Coronary artery (tissue), 2 donors: ENCODE measurements around the gene NRDE2.

Experiments
- DNase-seq: peaks from one replicate; pipeline ENCODE4 v3.0.0-alpha.2; 2017; ENCODE audit warnings: low spot score
- H3K27ac ChIP-seq, 2 donors: fragments of 200-600 bp; sonication (generic); one replicate each; pipeline ENCODE4 v1.5.1; 2016 to 2019
- H3K4me3 ChIP-seq: fragments of 200-600 bp; sonication (generic); 2 replicates; pipeline ENCODE4 v1.5.1; 2016; ENCODE audit warnings: mild to moderate bottlenecking, moderate library complexity
- CTCF ChIP-seq: fragments of 200-600 bp; sonication (generic); IDR thresholded peaks from one replicate; pipeline ENCODE4 v1.5.1; 2019; ENCODE audit warnings: antibody characterized with exemption

Gene NRDE2

GRCh38 chr14:90321891-90322290, 9.8 kb downstream of the NRDE2 start:
- no peak for TF ChIP-seq CTCF
- DNase-seq = no peak
- Histone ChIP-seq H3K27ac (no peak overlapping the region), H3K4me3 (no peak overlapping the region)

- DNase-seq = no peak
- TF ChIP-seq CTCF = no peak
Measured at GRCh38 chr14:90319634-90320541, 11.9 kb downstream of the NRDE2 start.

GRCh38 chr14:90319173-90319572, 12.6 kb downstream of the NRDE2 start:
- no peak for TF ChIP-seq CTCF
- Histone ChIP-seq H3K27ac (no peak overlapping the region), H3K4me3 (no peak overlapping the region)
- DNase-seq = no peak

More at GRCh38 chr14:90319634-90320541, 11.9 kb downstream of the NRDE2 start:
- no peak overlapping the region for H3K4me3 ChIP-seq
- H3K27ac ChIP-seq = no peak overlapping the region

GRCh38 chr14:90318016-90318415, 13.7 kb downstream of the NRDE2 start:
- no peak for DNase-seq
- Histone ChIP-seq H3K4me3 (no peak overlapping the region), H3K27ac (no peak overlapping the region)
- TF ChIP-seq CTCF = no peak

- TF ChIP-seq CTCF = no peak
- H3K4me3 ChIP-seq = no peak overlapping the region
- no peak overlapping the region for H3K27ac ChIP-seq
- DNase-seq = no peak
Measured at GRCh38 chr14:90317286-90317685, 14.5 kb downstream of the NRDE2 start.

GRCh38 chr14:90308561-90308960, 23.2 kb downstream of the NRDE2 start:
- no peak for DNase-seq
- no peak for TF ChIP-seq CTCF
- no peak overlapping the region for H3K27ac ChIP-seq
- no peak overlapping the region for H3K4me3 ChIP-seq

- Histone ChIP-seq H3K4me3 (no peak overlapping the region), H3K27ac (no peak overlapping the region)
- no peak for DNase-seq
- TF ChIP-seq CTCF = no peak
Measured at GRCh38 chr14:90305176-90305601, 26.6 kb downstream of the NRDE2 start.
